ENCODE data around the gene ALDH5A1. TPM values are rescaled to one million over a fixed set of nuclear protein-coding genes. Genes with fewer than 3 reads are reported as not detected.

Gene ALDH5A1
- total RNA-seq, 1 experiment from 2014 or later, result 23.2 TPM

- no TSS peak for BruUV-seq (replicated peaks)
- no peak overlapping the region for H3K27ac Mint-ChIP-seq (ENCODE audit: unreplicated experiment)
- intact Hi-C loops (cut with micrococcal nuclease; ENCODE audit: unreplicated experiment), result no loop called here
- H3K4me1 Mint-ChIP-seq (ENCODE audit: low read depth, unreplicated experiment), result no peaks in the 10 kb centered on the region
- CTCF ChIA-PET, result no interaction called here
- H3K36me3 Mint-ChIP-seq (ENCODE audit: insufficient read depth, unreplicated experiment), result no peaks in the 10 kb centered on the region
- H3K27me3 Mint-ChIP-seq (ENCODE audit: unreplicated experiment), result no peaks in the 10 kb centered on the region
- H3K4me3 Mint-ChIP-seq (ENCODE audit: low read depth, unreplicated experiment), result no peak overlapping the region
- no peak for TF ChIP-seq CTCF (IDR thresholded peaks at IDR 0.05; ENCODE audit: unreplicated experiment)
- DNase-seq, result no peak
- no peaks in the 10 kb centered on the region for H3K9me3 Mint-ChIP-seq (ENCODE audit: low read depth, unreplicated experiment)
Observed at GRCh38 chr6:24455061-24455460, 39.7 kb upstream of the ALDH5A1 start.

- intact Hi-C loops (cut with micrococcal nuclease; ENCODE audit: unreplicated experiment), result no loop called here
- CTCF ChIA-PET, result no interaction called here
- Mint-ChIP-seq H3K4me1 (ENCODE audit: low read depth, unreplicated experiment) (no peaks in the 10 kb centered on the region), H3K27me3 (ENCODE audit: unreplicated experiment) (no peaks in the 10 kb centered on the region), H3K36me3 (ENCODE audit: insufficient read depth, unreplicated experiment) (no peaks in the 10 kb centered on the region), H3K9me3 (ENCODE audit: low read depth, unreplicated experiment) (no peaks in the 10 kb centered on the region), H3K27ac (ENCODE audit: unreplicated experiment) (no peak overlapping the region), H3K4me3 (ENCODE audit: low read depth, unreplicated experiment) (no peak overlapping the region)
- no peak for DNase-seq
- no TSS peak for BruUV-seq (replicated peaks)
- TF ChIP-seq CTCF (IDR thresholded peaks at IDR 0.05; ENCODE audit: unreplicated experiment), result no peak
Observed at GRCh38 chr6:24458134-24458533, 36.6 kb upstream of the ALDH5A1 start.

- H3K4me1 Mint-ChIP-seq (ENCODE audit: low read depth, unreplicated experiment), result no peaks in the 10 kb centered on the region
- no peak overlapping the region for H3K27ac Mint-ChIP-seq (ENCODE audit: unreplicated experiment)
- no peaks in the 10 kb centered on the region for H3K27me3 Mint-ChIP-seq (ENCODE audit: unreplicated experiment)
- intact Hi-C loops (cut with micrococcal nuclease; ENCODE audit: unreplicated experiment), result no loop called here
- no peak overlapping the region for H3K4me3 Mint-ChIP-seq (ENCODE audit: low read depth, unreplicated experiment)
- CTCF ChIA-PET, result no interaction called here
- no peak for TF ChIP-seq CTCF (IDR thresholded peaks at IDR 0.05; ENCODE audit: unreplicated experiment)
- H3K36me3 Mint-ChIP-seq (ENCODE audit: insufficient read depth, unreplicated experiment), result no peaks in the 10 kb centered on the region
- H3K9me3 Mint-ChIP-seq (ENCODE audit: low read depth, unreplicated experiment), result no peaks in the 10 kb centered on the region
- no peak for DNase-seq
- no TSS peak for BruUV-seq (replicated peaks)
Observed at GRCh38 chr6:24458941-24459340, 35.8 kb upstream of the ALDH5A1 start.

GRCh38 chr6:24460966-24461365 is 33.8 kb upstream of the ALDH5A1 start:
- Mint-ChIP-seq H3K4me3 (ENCODE audit: low read depth, unreplicated experiment) (no peak overlapping the region), H3K27ac (ENCODE audit: unreplicated experiment) (no peak overlapping the region), H3K4me1 (ENCODE audit: low read depth, unreplicated experiment) (no peaks in the 10 kb centered on the region), H3K9me3 (ENCODE audit: low read depth, unreplicated experiment) (no peaks in the 10 kb centered on the region), H3K36me3 (ENCODE audit: insufficient read depth, unreplicated experiment) (no peaks in the 10 kb centered on the region), H3K27me3 (ENCODE audit: unreplicated experiment) (no peaks in the 10 kb centered on the region)
- CTCF ChIA-PET, result interaction anchor here (0.6 kb wide), 1 partner anchor 11 kb away, joined by 3 read pairs; no protein-coding TSS in a partner anchor
- TF ChIP-seq CTCF (IDR thresholded peaks at IDR 0.05; ENCODE audit: unreplicated experiment), result no peak
- no TSS peak for BruUV-seq (replicated peaks)
- no peak for DNase-seq
- intact Hi-C loops (cut with micrococcal nuclease; ENCODE audit: unreplicated experiment), result no loop called here
